Omental fat pad (tissue), 4 donors: ENCODE measurements around the gene DNAH17. TPM values are rescaled to one million over a fixed set of nuclear protein-coding genes. Genes with fewer than 3 reads are reported as not detected.

Experiments used
- ATAC-seq: fragments of 150-250 bp; one replicate; pipeline ENCODE4 v1.9.1; 2016; ENCODE audit warnings: mild to moderate bottlenecking, moderate library complexity; ENCODE audit not compliant: low FRiP score
- DNase-seq: peaks from one replicate; pipeline ENCODE4 v3.0.0-alpha.2; 2019; ENCODE audit warnings: low spot score
- total RNA-seq, 4 donors: library from RNA; depleted of rRNA; stranded (reverse); fragments of >200 nt; gene quantifications; one replicate each; pipeline ENCODE4 v1.1.0, GENCODE V29; 2016
- TF ChIP-seq, protein P1 (sequence below), 3 donors: fragments of 450-650 bp; IDR thresholded peaks; one replicate each; pipeline ENCODE4 v1.5.1; 2016 to 2017; ENCODE audit warnings: antibody characterized with exemption in 3 of 3, mild to moderate bottlenecking in 3 of 3, moderate library complexity in 2 of 3

Gene DNAH17
- total RNA-seq, result 1 to 10 TPM in 1 of 4 donors, under 1 TPM in 3; 0.24 to 1.4 (median 0.34) TPM

GRCh38 chr17:78577296-78577695, at the start of gene DNAH17:
Gene DNAH17 (minus strand): TSS chr17:78577396. CDS start chr17:78575057, 2,339 bp downstream.
- TF ChIP-seq, protein P1, sequence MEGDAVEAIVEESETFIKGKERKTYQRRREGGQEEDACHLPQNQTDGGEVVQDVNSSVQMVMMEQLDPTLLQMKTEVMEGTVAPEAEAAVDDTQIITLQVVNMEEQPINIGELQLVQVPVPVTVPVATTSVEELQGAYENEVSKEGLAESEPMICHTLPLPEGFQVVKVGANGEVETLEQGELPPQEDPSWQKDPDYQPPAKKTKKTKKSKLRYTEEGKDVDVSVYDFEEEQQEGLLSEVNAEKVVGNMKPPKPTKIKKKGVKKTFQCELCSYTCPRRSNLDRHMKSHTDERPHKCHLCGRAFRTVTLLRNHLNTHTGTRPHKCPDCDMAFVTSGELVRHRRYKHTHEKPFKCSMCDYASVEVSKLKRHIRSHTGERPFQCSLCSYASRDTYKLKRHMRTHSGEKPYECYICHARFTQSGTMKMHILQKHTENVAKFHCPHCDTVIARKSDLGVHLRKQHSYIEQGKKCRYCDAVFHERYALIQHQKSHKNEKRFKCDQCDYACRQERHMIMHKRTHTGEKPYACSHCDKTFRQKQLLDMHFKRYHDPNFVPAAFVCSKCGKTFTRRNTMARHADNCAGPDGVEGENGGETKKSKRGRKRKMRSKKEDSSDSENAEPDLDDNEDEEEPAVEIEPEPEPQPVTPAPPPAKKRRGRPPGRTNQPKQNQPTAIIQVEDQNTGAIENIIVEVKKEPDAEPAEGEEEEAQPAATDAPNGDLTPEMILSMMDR (IDR thresholded peaks at IDR 0.05), result no peak
- ATAC-seq (no peak), DNase-seq (no peak)

- ATAC-seq, result no peak
- TF ChIP-seq, protein P1 (IDR thresholded peaks at IDR 0.05), result no peak
- no peak for DNase-seq
Measured at GRCh38 chr17:78624324-78625151, 47.3 kb upstream of the DNAH17 start.

DNA sequence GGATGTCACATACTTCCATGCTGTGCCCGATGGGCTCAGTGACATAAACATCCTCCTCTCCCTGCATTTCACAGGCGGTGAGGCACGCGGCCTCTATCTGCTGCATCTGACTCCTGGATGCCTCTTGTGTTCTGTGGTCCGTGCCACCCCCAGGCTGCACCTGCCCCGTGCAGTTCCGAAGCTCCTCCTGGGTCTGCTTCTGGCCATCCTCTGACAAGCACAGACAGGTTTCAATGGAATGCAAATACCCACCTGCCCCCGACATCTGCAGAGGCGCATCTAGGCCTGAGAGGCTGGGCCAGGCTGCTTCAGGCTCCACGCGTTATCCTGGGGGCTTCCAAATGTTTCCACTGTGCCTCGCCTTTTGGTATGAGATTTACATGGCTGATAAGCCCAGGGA, 46.3 kb upstream of the DNAH17 start:
- DNase-seq (no peak), ATAC-seq (no peak)
- TF ChIP-seq, protein P1 (IDR thresholded peaks at IDR 0.05), result no peak

DNA sequence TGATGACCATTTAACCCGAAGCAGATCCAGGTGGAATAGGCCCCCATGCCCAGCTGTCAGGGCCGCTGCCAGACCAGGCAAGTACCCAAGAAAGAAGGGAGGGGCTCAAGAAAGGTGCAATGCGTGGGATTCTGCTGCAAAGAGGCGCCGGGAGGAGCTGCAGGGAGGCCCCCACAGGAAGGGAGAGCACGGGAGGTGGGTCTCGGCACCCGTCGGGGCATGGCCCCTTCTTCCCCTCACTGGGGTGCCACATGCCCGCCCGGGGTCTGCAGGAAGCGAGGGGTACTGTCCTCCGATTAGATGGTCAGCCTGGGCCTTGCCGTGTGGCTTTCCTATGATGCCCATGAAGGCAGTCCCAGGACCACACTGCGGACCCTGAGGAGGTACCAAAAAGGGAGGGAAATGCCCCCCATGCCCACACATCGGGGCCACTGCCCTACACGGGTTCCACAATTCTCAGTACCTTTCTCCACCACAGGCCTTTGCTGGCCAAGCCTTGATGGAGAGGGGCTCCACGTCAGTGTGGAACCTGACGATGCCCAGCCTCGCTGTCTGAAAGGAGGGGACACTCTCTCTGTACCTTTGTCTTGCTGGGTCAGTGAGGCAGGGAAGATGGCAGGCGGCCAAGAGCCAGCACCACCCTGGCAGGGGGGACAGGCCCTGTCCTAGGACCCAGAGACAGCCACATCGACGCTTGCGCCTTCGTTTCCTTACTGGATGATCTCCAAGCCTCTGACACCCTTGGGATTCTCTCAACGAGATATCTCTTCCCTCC, 45.5 kb upstream of the DNAH17 start:
- ATAC-seq (no peak), DNase-seq (no peak)
- TF ChIP-seq, protein P1 (IDR thresholded peaks at IDR 0.05), result no peak

DNA sequence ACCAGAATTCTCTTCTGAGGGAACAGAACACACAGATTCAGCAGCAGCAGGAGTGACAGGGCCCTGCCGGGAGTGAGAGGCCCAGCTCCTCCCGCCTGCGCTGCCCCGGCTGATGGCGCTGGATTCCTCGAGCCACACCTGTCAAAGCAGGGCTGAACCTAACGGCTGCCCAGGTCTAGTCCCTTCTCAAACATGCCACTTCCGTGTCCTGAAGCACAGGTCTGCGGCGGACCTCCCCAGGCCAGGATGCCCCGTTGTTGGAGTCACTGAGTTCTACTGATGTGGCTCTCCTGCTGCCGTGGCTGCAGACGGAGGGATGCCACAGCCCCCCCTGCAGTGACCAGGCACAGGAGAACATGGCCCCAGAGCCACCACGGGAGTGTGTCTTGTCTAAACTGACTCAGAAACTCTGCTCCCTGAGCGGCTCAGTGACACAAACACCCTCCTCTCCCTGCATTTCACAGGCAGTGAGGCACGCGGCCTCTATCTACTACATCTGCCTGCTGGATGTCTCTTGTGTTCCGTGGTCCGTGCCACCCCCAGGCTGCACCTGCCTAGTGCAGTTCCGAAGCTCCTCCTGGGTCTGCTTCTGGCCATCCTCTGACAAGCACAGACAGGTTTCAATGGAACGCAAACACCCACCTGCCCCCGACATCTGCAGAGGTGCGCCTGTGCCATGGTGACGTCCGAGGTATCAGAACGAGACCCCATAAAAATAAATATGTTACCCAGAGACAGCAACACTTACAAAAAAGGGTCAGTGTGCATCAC, 44.7 kb upstream of the DNAH17 start:
- TF ChIP-seq, protein P1 (IDR thresholded peaks at IDR 0.05), result no peak
- no peak for DNase-seq

DNA sequence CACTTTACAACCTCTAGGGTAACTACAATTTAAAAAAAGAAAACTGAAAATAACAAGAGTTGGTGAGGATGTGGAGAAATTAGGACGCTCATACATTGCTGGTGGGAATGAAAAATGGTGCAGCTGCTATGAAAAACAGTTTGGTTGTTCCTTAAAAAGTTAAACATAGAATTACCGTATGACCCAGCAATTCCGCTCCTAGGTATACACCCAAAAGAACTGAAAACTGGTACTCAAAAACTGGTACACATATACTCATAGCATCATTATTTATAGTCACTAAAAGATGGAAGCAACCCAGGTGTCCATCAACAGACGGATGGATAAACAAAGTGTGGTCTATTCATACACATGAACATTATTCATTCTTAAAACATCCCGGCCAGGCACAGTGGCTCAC, 42.9 kb upstream of the DNAH17 start:
- TF ChIP-seq, protein P1 (IDR thresholded peaks at IDR 0.05), result no peak
- DNase-seq (no peak), ATAC-seq (no peak)

More for the DNA sequence above, 44.7 kb upstream of the DNAH17 start:
- ATAC-seq, result no peak
